ENCODE measurements around the gene METAP1D. TPM values are rescaled to one million over a fixed set of nuclear protein-coding genes. Genes with fewer than 3 reads are reported as not detected.

The METAP1D gene
- total RNA-seq, 1 experiment from 2014 or later = 32.4 TPM

DNA sequence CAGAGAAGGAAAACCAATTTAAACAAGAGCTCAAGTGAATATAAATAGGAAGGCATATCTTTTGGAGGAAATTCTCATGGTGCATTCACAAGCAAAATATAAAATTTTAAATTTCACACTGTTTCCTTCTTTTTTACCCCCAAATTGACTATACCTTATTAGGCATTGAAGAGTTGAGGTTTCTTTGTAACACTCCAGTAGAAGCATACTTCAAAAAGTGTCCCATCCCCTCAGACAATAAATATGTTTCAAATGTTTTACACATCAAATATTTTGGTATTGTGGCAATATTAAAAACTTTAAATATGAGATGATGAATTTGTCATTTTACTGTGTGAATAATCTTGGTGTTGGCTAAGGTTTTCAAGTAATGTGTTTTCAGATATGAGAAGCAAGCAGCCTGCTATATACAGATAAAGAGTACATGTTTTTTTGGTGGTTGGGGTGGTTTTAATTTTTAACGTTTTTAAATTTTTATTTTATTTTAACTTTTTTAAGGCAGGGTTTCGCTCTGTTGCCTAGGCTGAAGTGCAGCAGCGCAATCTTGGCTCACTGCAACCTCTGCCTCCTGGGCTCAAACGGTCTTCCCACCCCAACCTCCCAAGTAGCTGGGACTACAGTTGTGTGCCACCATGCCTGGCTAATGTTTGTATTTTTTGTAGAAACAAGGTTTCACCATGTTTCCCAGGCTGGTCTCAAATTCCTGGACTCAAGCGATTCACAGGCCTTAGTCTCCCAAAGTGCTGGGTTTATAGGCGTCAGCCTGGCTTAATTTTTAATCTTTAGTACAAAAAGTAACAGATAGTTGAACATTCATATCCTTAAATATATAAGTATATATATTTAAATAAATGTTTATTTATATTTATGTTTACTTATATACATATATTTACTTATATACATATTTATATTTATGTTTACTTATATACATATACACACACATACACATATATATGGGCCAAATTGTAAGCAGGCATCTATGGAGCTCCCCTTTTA, 49.1 kb downstream of the METAP1D start:
- Histone ChIP-seq H4K20me1 (ENCODE audit: insufficient read depth) (no peaks in the 10 kb centered on the region), H3K27me3 (ENCODE audit: insufficient read depth, low read depth) (no peaks in the 10 kb centered on the region), H3K36me3 (ENCODE audit: low read depth) (no peaks in the 10 kb centered on the region), H3K27ac (no peak overlapping the region), H3K4me1 (replicated peaks; ENCODE audit: insufficient read depth) (peaks cover 12% of the 10 kb centered on the region; the same call in 1 of the 2 replicates), H3K9me2 (ENCODE audit: insufficient read depth) (no peaks in the 10 kb centered on the region), H2AFZ (no peak overlapping the region), H3K79me2 (ENCODE audit: low read depth) (no peaks in the 10 kb centered on the region), H3K4me3 (no peak overlapping the region), H3K9me3 (ENCODE audit: insufficient read depth, low read depth) (no peaks in the 10 kb centered on the region), H3K4me2 (no peak overlapping the region), H3F3A (ENCODE audit: insufficient read depth, low read depth) (no peaks in the 10 kb centered on the region)
- no peak for TF ChIP-seq EZH2 (IDR thresholded peaks at IDR 0.05; ENCODE audit: low read depth)
- TF ChIP-seq, protein P1, sequence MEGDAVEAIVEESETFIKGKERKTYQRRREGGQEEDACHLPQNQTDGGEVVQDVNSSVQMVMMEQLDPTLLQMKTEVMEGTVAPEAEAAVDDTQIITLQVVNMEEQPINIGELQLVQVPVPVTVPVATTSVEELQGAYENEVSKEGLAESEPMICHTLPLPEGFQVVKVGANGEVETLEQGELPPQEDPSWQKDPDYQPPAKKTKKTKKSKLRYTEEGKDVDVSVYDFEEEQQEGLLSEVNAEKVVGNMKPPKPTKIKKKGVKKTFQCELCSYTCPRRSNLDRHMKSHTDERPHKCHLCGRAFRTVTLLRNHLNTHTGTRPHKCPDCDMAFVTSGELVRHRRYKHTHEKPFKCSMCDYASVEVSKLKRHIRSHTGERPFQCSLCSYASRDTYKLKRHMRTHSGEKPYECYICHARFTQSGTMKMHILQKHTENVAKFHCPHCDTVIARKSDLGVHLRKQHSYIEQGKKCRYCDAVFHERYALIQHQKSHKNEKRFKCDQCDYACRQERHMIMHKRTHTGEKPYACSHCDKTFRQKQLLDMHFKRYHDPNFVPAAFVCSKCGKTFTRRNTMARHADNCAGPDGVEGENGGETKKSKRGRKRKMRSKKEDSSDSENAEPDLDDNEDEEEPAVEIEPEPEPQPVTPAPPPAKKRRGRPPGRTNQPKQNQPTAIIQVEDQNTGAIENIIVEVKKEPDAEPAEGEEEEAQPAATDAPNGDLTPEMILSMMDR (conservative IDR thresholded peaks at IDR 0.05) = no peak
- intact Hi-C loops (cut with micrococcal nuclease; ENCODE audit: unreplicated experiment) = no loop called here
- no peak for DNase-seq
- CTCF ChIA-PET = no interaction called here
- BruUV-seq (replicated peaks) = no TSS peak
- POLR2A ChIA-PET (ENCODE audit: unreplicated experiment) = interaction anchor here (0.5 kb wide), 1 partner anchor 1050 kb away, joined by 25 read pairs; no protein-coding TSS in a partner anchor

DNA sequence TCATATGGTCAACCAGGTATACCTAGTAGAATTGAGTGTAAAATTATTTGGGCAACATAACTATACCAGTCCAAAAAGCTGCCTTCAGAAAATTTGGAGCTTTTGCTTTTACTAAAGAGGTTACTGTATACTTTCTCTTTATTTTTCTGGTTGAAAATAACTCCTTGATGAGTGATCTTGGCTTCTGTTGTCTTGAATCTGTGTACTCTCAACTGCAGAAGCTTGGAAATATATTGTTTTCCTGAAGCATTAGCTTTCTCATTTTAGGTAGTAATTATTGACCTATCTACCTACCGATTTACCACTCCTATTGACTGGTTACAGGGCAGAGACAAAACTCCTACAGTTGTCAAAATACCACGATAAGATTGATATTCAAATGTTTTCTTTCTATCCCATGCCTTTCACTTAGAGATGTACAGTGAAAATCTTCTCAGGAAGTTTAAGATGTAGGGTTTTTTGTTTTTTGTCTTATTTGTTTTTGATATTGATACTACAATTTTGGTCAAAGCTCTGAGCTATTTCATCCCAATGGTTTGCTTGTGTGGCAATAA, 49.9 kb downstream of the METAP1D start:
- no peaks in the 10 kb centered on the region for H4K20me1 ChIP-seq (ENCODE audit: insufficient read depth)
- CTCF ChIA-PET = no interaction called here
- intact Hi-C loops (cut with micrococcal nuclease; ENCODE audit: unreplicated experiment) = no loop called here
- H3K4me2 ChIP-seq = no peak overlapping the region
- no peak overlapping the region for H3K27ac ChIP-seq
- no peaks in the 10 kb centered on the region for H3K27me3 ChIP-seq (ENCODE audit: insufficient read depth, low read depth)
- H3K4me3 ChIP-seq = no peak overlapping the region
- H3K4me1 ChIP-seq (replicated peaks; ENCODE audit: insufficient read depth) = peaks cover 12% of the 10 kb centered on the region; the same call in 1 of the 2 replicates
- TF ChIP-seq, protein P1 (conservative IDR thresholded peaks at IDR 0.05) = no peak
- no peak for TF ChIP-seq EZH2 (IDR thresholded peaks at IDR 0.05; ENCODE audit: low read depth)
- H3F3A ChIP-seq (ENCODE audit: insufficient read depth, low read depth) = no peaks in the 10 kb centered on the region
- H3K9me3 ChIP-seq (ENCODE audit: insufficient read depth, low read depth) = no peaks in the 10 kb centered on the region
- BruUV-seq (replicated peaks) = no TSS peak
- DNase-seq = no peak
- H3K36me3 ChIP-seq (ENCODE audit: low read depth) = no peaks in the 10 kb centered on the region
- H2AFZ ChIP-seq = no peak overlapping the region
- POLR2A ChIA-PET (ENCODE audit: unreplicated experiment) = no interaction called here
- no peaks in the 10 kb centered on the region for H3K79me2 ChIP-seq (ENCODE audit: low read depth)
- no peaks in the 10 kb centered on the region for H3K9me2 ChIP-seq (ENCODE audit: insufficient read depth)

DNA sequence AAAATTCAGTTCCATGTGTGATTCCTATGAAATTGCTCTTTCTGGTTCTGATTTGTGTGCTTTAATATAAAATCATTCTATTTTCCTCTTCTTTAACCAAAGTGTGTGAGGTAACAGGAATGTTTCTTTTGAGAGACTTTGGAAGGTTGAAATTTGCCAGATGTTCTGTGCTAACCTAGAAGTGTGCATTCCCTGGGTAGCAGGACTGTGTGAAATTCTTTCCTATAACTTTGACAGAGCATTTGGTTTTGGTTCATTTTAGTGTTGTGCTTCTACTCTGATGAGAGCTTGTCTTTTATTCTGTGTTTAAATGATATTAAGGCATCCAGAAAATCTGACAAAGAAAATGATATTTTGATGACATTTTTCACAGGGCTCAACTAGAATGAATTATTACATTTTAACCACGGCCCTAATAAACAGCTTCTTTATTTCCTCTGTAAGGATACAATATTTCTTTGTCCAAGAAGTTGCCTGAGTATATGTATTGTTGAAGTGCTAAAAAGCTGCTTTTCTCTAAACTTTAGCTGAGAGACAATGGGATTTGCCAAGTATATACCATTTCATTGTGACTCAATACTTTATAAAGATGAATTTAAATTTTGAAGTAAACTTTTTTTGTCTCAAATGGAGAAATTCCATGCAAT, 50.8 kb downstream of the METAP1D start:
- Histone ChIP-seq H3K79me2 (ENCODE audit: low read depth) (no peaks in the 10 kb centered on the region), H4K20me1 (ENCODE audit: insufficient read depth) (no peaks in the 10 kb centered on the region), H3K27me3 (ENCODE audit: insufficient read depth, low read depth) (no peaks in the 10 kb centered on the region), H2AFZ (no peak overlapping the region), H3K36me3 (ENCODE audit: low read depth) (no peaks in the 10 kb centered on the region), H3K27ac (no peak overlapping the region), H3K4me1 (replicated peaks; ENCODE audit: insufficient read depth) (peaks cover 12% of the 10 kb centered on the region; the same call in 1 of the 2 replicates), H3F3A (ENCODE audit: insufficient read depth, low read depth) (no peaks in the 10 kb centered on the region), H3K9me3 (ENCODE audit: insufficient read depth, low read depth) (no peaks in the 10 kb centered on the region), H3K4me2 (no peak overlapping the region), H3K9me2 (ENCODE audit: insufficient read depth) (no peaks in the 10 kb centered on the region), H3K4me3 (no peak overlapping the region)
- BruUV-seq (replicated peaks) = no TSS peak
- intact Hi-C loops (cut with micrococcal nuclease; ENCODE audit: unreplicated experiment) = no loop called here
- ChIA-PET POLR2A (ENCODE audit: unreplicated experiment) (no interaction called here), CTCF (no interaction called here)
- DNase-seq = no peak
- TF ChIP-seq EZH2 (IDR thresholded peaks at IDR 0.05; ENCODE audit: low read depth) = no peak
- TF ChIP-seq, protein P1 (conservative IDR thresholded peaks at IDR 0.05) = no peak

Measured in PC-9 (cell line).